Measurements from ENCODE around the gene SLC25A21. TPM values are rescaled to one million over a fixed set of nuclear protein-coding genes. Genes with fewer than 3 reads are reported as not detected.
A peak's percentile ranks its signal among the peaks of the same experiment; 100 is the strongest.
"Not testable (repeated sequence)": the region's sequence is repeated elsewhere in the genome, so short reads cannot be mapped to it uniquely, and the experiment has no call there.

The SLC25A21 gene
- total and polyA plus RNA-seq, 2 donors (not counting 1 experiment from before 2014, with no cell fraction given), result 0.50 to 0.62 TPM

DNA sequence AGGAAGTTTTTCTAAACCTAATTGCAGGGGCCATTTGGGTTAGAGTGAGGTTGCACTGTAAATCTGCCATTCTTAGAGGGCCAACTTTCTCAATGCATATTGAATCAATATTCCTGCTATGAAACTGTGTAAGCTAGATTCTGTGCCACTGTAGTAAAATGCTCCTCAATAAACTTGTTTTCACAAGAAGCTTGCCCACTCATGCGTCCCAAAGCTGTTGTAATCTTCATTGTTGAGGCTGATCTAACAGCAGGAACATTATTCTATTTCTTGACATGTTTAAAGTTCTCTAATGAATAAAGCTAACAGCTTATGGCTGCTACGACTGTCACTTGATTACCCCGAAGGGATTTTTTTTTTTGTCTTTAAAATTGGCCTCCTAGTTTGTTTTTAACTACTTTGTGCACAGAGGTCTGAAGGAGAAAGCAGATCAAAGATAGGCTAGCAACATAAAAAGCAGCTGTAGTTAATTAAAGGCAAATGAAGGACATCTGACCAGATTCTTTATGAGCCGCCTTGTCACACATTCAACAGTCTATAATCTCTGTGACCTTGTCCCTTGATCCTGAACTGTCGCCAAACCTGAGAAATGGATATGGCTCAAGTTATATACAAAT, 267.0 kb downstream of the SLC25A21 start:
- no peak for DNase-seq (ENCODE audit: low read depth in 2 of 2)
- Histone ChIP-seq H3K9me3 (ENCODE audit: control insufficient read depth, insufficient read depth, low read depth, low read length) (no peaks in the 10 kb centered on the region), H3K36me3 (ENCODE audit: control insufficient read depth, insufficient read depth, low read length) (no peaks in the 10 kb centered on the region), H3K27me3 (ENCODE audit: control insufficient read depth, insufficient read depth, low read length) (no peaks in the 10 kb centered on the region), H3K27ac (ENCODE audit: insufficient read depth, low read length) (no peak overlapping the region), H3K4me3 (replicated peaks in 1 of 4; ENCODE audit: control extremely low read depth in 1 of 4, insufficient read depth in 1 of 4, low read depth in 3 of 4, low read length in 4 of 4) (no peak overlapping the region), H3K4me2 (ENCODE audit: extremely low read depth, insufficient read depth, low read length) (no peak overlapping the region), H3K9ac (ENCODE audit: insufficient read depth, low read length) (no peak overlapping the region), H2AFZ (ENCODE audit: low read length) (no peak overlapping the region), H4K20me1 (ENCODE audit: control insufficient read depth, extremely low read depth, insufficient read depth, low read length) (no peaks in the 10 kb centered on the region), H3K4me1 (ENCODE audit: control insufficient read depth, extremely low read depth, insufficient read depth, low read length) (no peaks in the 10 kb centered on the region), H3K79me2 (ENCODE audit: control insufficient read depth, insufficient read depth, low read length) (no peaks in the 10 kb centered on the region)
- TF ChIP-seq EZH2 (IDR thresholded peaks at IDR 0.05; ENCODE audit: low read length, missing control alignments), result no peak
- TF ChIP-seq, protein P1, sequence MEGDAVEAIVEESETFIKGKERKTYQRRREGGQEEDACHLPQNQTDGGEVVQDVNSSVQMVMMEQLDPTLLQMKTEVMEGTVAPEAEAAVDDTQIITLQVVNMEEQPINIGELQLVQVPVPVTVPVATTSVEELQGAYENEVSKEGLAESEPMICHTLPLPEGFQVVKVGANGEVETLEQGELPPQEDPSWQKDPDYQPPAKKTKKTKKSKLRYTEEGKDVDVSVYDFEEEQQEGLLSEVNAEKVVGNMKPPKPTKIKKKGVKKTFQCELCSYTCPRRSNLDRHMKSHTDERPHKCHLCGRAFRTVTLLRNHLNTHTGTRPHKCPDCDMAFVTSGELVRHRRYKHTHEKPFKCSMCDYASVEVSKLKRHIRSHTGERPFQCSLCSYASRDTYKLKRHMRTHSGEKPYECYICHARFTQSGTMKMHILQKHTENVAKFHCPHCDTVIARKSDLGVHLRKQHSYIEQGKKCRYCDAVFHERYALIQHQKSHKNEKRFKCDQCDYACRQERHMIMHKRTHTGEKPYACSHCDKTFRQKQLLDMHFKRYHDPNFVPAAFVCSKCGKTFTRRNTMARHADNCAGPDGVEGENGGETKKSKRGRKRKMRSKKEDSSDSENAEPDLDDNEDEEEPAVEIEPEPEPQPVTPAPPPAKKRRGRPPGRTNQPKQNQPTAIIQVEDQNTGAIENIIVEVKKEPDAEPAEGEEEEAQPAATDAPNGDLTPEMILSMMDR (conservative IDR thresholded peaks at IDR 0.05 in 1 of 2, IDR thresholded peaks at IDR 0.05 in 1 of 2; ENCODE audit: low read depth in 1 of 2, low read length in 2 of 2), result no peak

DNA sequence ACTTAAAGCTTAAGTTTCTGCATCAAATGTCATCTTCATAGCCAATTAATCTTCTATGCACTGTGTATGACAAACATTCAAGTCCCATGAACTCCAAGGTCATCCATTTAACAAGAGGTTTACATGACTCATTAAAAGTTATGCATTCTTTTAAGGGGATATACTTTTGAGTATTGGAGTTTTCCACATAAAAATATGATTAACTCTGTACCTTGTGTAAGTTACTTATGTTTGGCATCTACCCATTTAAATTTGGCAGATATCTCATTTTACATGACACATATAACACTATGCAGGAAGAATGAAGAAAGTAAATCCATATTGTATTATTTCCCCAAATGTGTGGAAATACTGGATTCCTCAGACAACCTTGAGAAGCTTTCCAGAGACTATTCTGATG, 270.5 kb downstream of the SLC25A21 start:
- Histone ChIP-seq H3K4me2 (ENCODE audit: extremely low read depth, insufficient read depth, low read length) (no peak overlapping the region), H2AFZ (ENCODE audit: low read length) (no peak overlapping the region), H4K20me1 (ENCODE audit: control insufficient read depth, extremely low read depth, insufficient read depth, low read length) (no peaks in the 10 kb centered on the region), H3K27ac (ENCODE audit: insufficient read depth, low read length) (no peak overlapping the region), H3K27me3 (ENCODE audit: control insufficient read depth, insufficient read depth, low read length) (peaks cover 2% of the 10 kb centered on the region), H3K4me3 (replicated peaks in 1 of 4; ENCODE audit: control extremely low read depth in 1 of 4, insufficient read depth in 1 of 4, low read depth in 3 of 4, low read length in 4 of 4) (no peak overlapping the region), H3K4me1 (ENCODE audit: control insufficient read depth, extremely low read depth, insufficient read depth, low read length) (no peaks in the 10 kb centered on the region), H3K79me2 (ENCODE audit: control insufficient read depth, insufficient read depth, low read length) (no peaks in the 10 kb centered on the region), H3K9me3 (ENCODE audit: control insufficient read depth, insufficient read depth, low read depth, low read length) (no peaks in the 10 kb centered on the region), H3K36me3 (ENCODE audit: control insufficient read depth, insufficient read depth, low read length) (no peaks in the 10 kb centered on the region), H3K9ac (ENCODE audit: insufficient read depth, low read length) (no peak overlapping the region)
- DNase-seq (ENCODE audit: low read depth in 2 of 2), result peak; percentile 10 to 27
- TF ChIP-seq EZH2 (IDR thresholded peaks at IDR 0.05; ENCODE audit: low read length, missing control alignments), result no peak
- TF ChIP-seq, protein P1 (conservative IDR thresholded peaks at IDR 0.05 in 1 of 2, IDR thresholded peaks at IDR 0.05 in 1 of 2; ENCODE audit: low read depth in 1 of 2, low read length in 2 of 2), result no peak

GRCh38 chr14:36900846-36901245, 271.6 kb downstream of the SLC25A21 start:
- H3K9ac ChIP-seq (ENCODE audit: insufficient read depth, low read length), result no peak overlapping the region
- H3K4me1 ChIP-seq (ENCODE audit: control insufficient read depth, extremely low read depth, insufficient read depth, low read length), result no peaks in the 10 kb centered on the region
- no peaks in the 10 kb centered on the region for H3K9me3 ChIP-seq (ENCODE audit: control insufficient read depth, insufficient read depth, low read depth, low read length)
- peaks cover 2% of the 10 kb centered on the region for H3K27me3 ChIP-seq (ENCODE audit: control insufficient read depth, insufficient read depth, low read length)
- no peak overlapping the region for H3K4me2 ChIP-seq (ENCODE audit: extremely low read depth, insufficient read depth, low read length)
- H3K4me3 ChIP-seq (replicated peaks in 1 of 4; ENCODE audit: control extremely low read depth in 1 of 4, insufficient read depth in 1 of 4, low read depth in 3 of 4, low read length in 4 of 4), result no peak overlapping the region
- no peak for DNase-seq (ENCODE audit: low read depth in 2 of 2)
- H4K20me1 ChIP-seq (ENCODE audit: control insufficient read depth, extremely low read depth, insufficient read depth, low read length), result no peaks in the 10 kb centered on the region
- H2AFZ ChIP-seq (ENCODE audit: low read length), result no peak overlapping the region
- TF ChIP-seq EZH2 (IDR thresholded peaks at IDR 0.05; ENCODE audit: low read length, missing control alignments), result no peak
- TF ChIP-seq, protein P1 (conservative IDR thresholded peaks at IDR 0.05 in 1 of 2, IDR thresholded peaks at IDR 0.05 in 1 of 2; ENCODE audit: low read depth in 1 of 2, low read length in 2 of 2), result no peak
- no peaks in the 10 kb centered on the region for H3K36me3 ChIP-seq (ENCODE audit: control insufficient read depth, insufficient read depth, low read length)
- H3K79me2 ChIP-seq (ENCODE audit: control insufficient read depth, insufficient read depth, low read length), result no peaks in the 10 kb centered on the region
- H3K27ac ChIP-seq (ENCODE audit: insufficient read depth, low read length), result no peak overlapping the region

- not testable (repeated sequence) for H3K36me3 ChIP-seq (ENCODE audit: control insufficient read depth, insufficient read depth, low read length); H3K9ac ChIP-seq (ENCODE audit: insufficient read depth, low read length); H4K20me1 ChIP-seq (ENCODE audit: control insufficient read depth, extremely low read depth, insufficient read depth, low read length); H2AFZ ChIP-seq (ENCODE audit: low read length); H3K4me3 ChIP-seq (replicated peaks in 1 of 4; ENCODE audit: control extremely low read depth in 1 of 4, insufficient read depth in 1 of 4, low read depth in 3 of 4, low read length in 4 of 4); H3K27ac ChIP-seq (ENCODE audit: insufficient read depth, low read length); H3K4me1 ChIP-seq (ENCODE audit: control insufficient read depth, extremely low read depth, insufficient read depth, low read length); H3K27me3 ChIP-seq (ENCODE audit: control insufficient read depth, insufficient read depth, low read length); H3K4me2 ChIP-seq (ENCODE audit: extremely low read depth, insufficient read depth, low read length); H3K79me2 ChIP-seq (ENCODE audit: control insufficient read depth, insufficient read depth, low read length); DNase-seq (ENCODE audit: low read depth in 2 of 2); H3K9me3 ChIP-seq (ENCODE audit: control insufficient read depth, insufficient read depth, low read depth, low read length)
Measured at GRCh38 chr14:36896300-36896699, 276.1 kb downstream of the SLC25A21 start.
